BJ (cell line): ENCODE measurements around the gene NNT. TPM values are rescaled to one million over a fixed set of nuclear protein-coding genes. Genes with fewer than 3 reads are reported as not detected.

ENCODE experiments used
- CTCF ChIA-PET: fragments of 350-600 bp; formaldehyde crosslinking; extraction: SDS; loops from one replicate; lab custom pipeline; 2021; ENCODE audit warnings: antibody characterized with exemption, inconsistent platforms; lab: Yijun Ruan, JAX
- POLR2A ChIA-PET: fragments of 300-600 bp; sonication (Branson Sonifier 250); formaldehyde crosslinking; extraction: SDS; loops from one replicate; lab custom pipeline; 2021; ENCODE audit warnings: antibody characterized with exemption; lab: Charles Lee
- DNase-seq: peaks from one replicate; pipeline ENCODE4 v3.0.0-alpha.2; 2011; ENCODE audit warnings: low read depth
- H3K27me3 ChIP-seq: 2 replicates; pipeline ENCODE4 v1.6.0; 2011; ENCODE audit warnings: low read length; ENCODE audit not compliant: control insufficient read depth, insufficient read depth
- H3K36me3 ChIP-seq: 2 replicates; pipeline ENCODE4 v1.5.1; 2011; ENCODE audit warnings: low read length; ENCODE audit not compliant: control insufficient read depth, insufficient read depth
- H3K4me3 ChIP-seq: 2 replicates; pipeline ENCODE4 v1.5.1; 2011; ENCODE audit warnings: low read depth, mild to moderate bottlenecking, control low read depth, low read length
- polyA plus RNA-seq: library from polyadenylated mRNA; depleted of rRNA; stranded (reverse); fragments of >200 nt; gene quantifications from 2 replicates; pipeline ENCODE4 v1.2.3, GENCODE V29; 2011
- TF ChIP-seq, protein P1 (sequence below): IDR thresholded peaks from 2 replicates; pipeline ENCODE4 v1.5.1; 2011; ENCODE audit warnings: low read depth, mild to moderate bottlenecking, control low read depth, inconsistent platforms, low read length, moderate library complexity; ENCODE audit not compliant: insufficient read depth

The NNT gene
- polyA plus RNA-seq, 1 experiment = 44.8 TPM

DNA sequence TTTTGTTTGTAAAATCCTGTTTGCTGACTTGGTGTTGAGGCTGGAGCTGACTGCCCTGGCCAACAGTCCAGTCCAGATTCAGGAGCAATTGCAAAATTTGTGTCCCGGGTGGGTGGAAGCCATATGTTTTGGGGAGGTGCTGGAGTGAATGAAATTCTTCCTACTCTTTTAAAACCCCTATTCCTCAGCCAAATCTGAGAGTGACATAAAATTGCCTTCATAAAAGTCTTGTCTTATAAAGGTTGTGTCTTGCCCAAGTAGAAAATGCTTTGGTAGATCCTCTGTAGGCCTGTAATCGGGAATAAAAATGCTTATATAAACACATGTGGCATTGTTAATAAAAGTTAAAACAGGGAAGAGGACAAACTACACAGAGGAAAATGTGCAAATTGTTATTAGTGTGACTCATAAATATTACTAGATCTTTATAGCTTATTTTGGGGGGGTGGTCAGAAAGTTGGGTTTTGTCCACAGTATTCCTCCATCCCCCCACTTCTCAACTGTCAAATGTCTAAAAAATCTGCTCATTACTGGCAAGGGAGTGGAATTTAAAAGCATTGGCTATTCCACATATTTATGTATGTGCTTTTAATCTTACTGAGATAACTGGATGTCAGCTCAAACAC is 45.6 kb downstream of the NNT start:
- Histone ChIP-seq H3K36me3 (peaks cover 3% of the 10 kb centered on the region; the same call in 1 of the 2 replicates), H3K27me3 (no peaks in the 10 kb centered on the region), H3K4me3 (no peak overlapping the region)
- TF ChIP-seq, protein P1, sequence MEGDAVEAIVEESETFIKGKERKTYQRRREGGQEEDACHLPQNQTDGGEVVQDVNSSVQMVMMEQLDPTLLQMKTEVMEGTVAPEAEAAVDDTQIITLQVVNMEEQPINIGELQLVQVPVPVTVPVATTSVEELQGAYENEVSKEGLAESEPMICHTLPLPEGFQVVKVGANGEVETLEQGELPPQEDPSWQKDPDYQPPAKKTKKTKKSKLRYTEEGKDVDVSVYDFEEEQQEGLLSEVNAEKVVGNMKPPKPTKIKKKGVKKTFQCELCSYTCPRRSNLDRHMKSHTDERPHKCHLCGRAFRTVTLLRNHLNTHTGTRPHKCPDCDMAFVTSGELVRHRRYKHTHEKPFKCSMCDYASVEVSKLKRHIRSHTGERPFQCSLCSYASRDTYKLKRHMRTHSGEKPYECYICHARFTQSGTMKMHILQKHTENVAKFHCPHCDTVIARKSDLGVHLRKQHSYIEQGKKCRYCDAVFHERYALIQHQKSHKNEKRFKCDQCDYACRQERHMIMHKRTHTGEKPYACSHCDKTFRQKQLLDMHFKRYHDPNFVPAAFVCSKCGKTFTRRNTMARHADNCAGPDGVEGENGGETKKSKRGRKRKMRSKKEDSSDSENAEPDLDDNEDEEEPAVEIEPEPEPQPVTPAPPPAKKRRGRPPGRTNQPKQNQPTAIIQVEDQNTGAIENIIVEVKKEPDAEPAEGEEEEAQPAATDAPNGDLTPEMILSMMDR = no peak
- ChIA-PET CTCF (interaction anchor here (0.6 to 2.1 kb wide), 8 partner anchors 10 to 178 kb away, joined by 3 to 9 read pairs (median 4); partner anchors contain the start of gene TMEM267), POLR2A (interaction anchor here (0.6 kb wide), 1 partner anchor 12 kb away, joined by 5 read pairs; no protein-coding TSS in a partner anchor)
- DNase-seq = peak; percentile 87

DNA sequence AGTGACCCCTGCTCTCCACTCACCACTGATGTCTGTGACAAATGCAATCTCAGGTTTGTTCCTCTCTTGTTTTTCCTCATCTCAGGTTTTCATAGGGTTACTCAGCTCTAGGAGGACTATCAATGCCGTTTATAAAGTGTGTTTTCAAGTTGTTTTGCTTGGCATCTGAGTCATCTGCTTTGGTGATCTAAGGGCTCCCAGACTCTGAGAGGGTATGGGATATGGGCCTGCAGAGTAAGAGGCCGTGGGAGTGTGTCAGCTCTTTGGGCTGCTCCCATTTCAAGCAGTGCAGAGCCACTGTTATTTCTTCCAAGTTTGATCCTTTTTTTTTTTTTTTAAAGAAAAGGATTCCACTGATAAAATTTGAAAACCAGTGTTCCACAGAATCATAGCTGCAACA is 46.3 kb downstream of the NNT start:
- POLR2A ChIA-PET = no interaction called here
- Histone ChIP-seq H3K27me3 (no peaks in the 10 kb centered on the region), H3K4me3 (no peak overlapping the region), H3K36me3 (peaks cover 3% of the 10 kb centered on the region; the same call in 1 of the 2 replicates)
- TF ChIP-seq, protein P1 = no peak
- DNase-seq = no peak
- CTCF ChIA-PET = interaction anchor here (0.6 to 2.5 kb wide), 8 partner anchors 9 to 290 kb away, joined by 3 to 10 read pairs (median 4); partner anchors contain the start of gene TMEM267

DNA sequence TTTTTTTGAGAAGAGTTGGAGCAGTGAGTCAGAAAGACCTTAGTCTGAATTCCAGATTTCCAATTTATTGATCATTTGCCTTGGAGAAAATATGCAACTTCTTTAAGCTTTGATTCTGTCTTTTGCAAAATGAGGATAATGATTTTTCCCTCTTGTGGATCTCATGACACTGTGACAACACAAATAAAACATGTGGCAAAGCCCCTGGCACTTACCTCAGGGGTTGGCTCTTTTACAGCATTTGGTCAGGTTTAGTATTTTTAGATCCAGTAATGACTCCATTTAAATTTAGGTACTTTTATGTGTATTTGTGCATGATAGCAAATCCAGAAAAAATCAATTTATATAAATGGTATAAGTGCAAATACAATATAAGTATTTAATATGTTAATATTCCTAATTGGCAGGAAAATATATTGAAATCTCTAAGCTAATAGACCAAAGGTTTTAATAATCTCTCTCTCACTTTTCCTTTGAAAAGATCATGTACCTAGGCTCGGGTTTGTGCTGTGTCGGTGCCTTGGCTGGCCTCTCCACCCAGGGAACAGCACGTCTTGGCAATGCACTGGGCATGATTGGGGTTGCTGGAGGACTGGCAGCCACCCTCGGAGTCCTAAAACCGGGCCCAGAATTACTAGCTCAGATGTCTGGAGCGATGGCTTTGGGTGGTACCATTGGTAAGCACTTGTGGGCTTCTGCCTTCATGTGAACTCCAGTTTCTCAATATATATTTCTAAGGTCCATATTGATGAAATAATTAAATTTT is 49.7 kb downstream of the NNT start:
- TF ChIP-seq, protein P1 = no peak
- no peak for DNase-seq
- ChIA-PET POLR2A (interaction anchor here (1.1 kb wide), 1 partner anchor 12 kb away, joined by 4 read pairs; no protein-coding TSS in a partner anchor), CTCF (interaction anchor here (0.6 to 2.1 kb wide), 4 partner anchors 11 to 787 kb away, joined by 3 to 7 read pairs (median 5); no protein-coding TSS in a partner anchor)
- Histone ChIP-seq H3K4me3 (no peak overlapping the region), H3K36me3 (peaks cover 3% of the 10 kb centered on the region; the same call in 1 of the 2 replicates), H3K27me3 (no peaks in the 10 kb centered on the region)

DNA sequence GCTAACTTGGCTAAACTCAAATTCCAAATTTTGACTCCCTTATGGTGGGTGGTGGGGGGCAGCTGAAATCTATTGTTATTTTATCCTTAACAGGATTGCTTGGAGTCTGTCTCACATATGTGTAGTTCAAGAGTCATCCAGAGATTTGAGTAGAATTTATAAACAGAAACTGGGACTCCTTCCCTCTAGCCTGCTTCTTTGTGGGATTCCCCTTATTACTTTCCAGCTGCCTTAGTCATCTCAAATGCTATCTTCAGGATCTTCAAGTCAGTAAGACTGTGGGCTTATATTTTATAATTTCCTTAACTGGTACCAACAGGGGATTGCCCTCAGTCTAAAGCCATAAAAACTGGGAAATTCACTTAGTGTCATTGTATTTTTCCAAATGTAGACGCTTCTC is 55.5 kb downstream of the NNT start:
- no peaks in the 10 kb centered on the region for H3K27me3 ChIP-seq
- peak; percentile 78 for DNase-seq
- peaks cover 1% of the 10 kb centered on the region; the same call in 1 of the 2 replicates for H3K36me3 ChIP-seq
- CTCF ChIA-PET = interaction anchor here (1.0 to 1.2 kb wide), 2 partner anchors 10 to 23 kb away, joined by 4 read pairs; no protein-coding TSS in a partner anchor
- TF ChIP-seq, protein P1 = no peak
- POLR2A ChIA-PET = no interaction called here
- H3K4me3 ChIP-seq = no peak overlapping the region

DNA sequence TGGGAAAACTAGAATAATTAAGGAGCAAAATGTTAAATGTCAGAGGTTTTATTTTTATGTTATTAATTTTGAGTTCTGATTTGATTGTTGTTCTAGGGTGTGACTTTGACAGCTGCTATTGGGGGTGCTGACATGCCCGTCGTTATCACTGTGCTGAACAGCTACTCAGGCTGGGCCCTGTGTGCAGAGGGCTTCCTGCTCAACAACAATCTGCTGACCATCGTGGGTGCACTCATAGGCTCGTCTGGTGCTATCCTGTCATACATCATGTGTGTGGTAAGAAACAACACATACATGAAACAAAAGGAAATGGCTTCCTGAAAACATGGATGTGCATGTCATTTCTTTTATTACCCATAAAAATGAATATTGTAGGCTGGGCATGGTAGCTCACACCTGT is 56.1 kb downstream of the NNT start:
- ChIA-PET POLR2A (no interaction called here), CTCF (interaction anchor here (1.0 to 2.4 kb wide), 3 partner anchors 23 to 673 kb away, joined by 4 to 9 read pairs (median 7); no protein-coding TSS in a partner anchor)
- Histone ChIP-seq H3K4me3 (no peak overlapping the region), H3K27me3 (no peaks in the 10 kb centered on the region), H3K36me3 (peaks cover 1% of the 10 kb centered on the region; the same call in 1 of the 2 replicates)
- DNase-seq = no peak
- TF ChIP-seq, protein P1 = no peak
